C4-2B (cell line): ENCODE measurements around the gene CCDC180.

ENCODE experiments used
- CTCF ChIP-seq: fragments of 450-650 bp; conservative IDR thresholded peaks from 2 replicates; pipeline ENCODE4 v1.5.1; 2017; ENCODE audit warnings: mild to moderate bottlenecking
- ZFX ChIP-seq: fragments of 450-650 bp; IDR thresholded peaks from 2 replicates; pipeline ENCODE4 v1.6.1; 2017

- TF ChIP-seq CTCF (no peak), ZFX (no peak)
These were observed 2.6 kb downstream of the CCDC180 start for GRCh38 chr9:97310023-97310422.
